Measurements from ENCODE around the gene GRPEL1. TPM values are rescaled to one million over a fixed set of nuclear protein-coding genes. Genes with fewer than 3 reads are reported as not detected.
A peak's percentile ranks its signal among the peaks of the same experiment; 100 is the strongest.

Gene GRPEL1
- total and polyA plus RNA-seq, 9 of the 15 experiments (the other 6 are each of a cell fraction or from before 2014, with no cell fraction given), result 43.4 to 192 (median 86.6) TPM

DNA sequence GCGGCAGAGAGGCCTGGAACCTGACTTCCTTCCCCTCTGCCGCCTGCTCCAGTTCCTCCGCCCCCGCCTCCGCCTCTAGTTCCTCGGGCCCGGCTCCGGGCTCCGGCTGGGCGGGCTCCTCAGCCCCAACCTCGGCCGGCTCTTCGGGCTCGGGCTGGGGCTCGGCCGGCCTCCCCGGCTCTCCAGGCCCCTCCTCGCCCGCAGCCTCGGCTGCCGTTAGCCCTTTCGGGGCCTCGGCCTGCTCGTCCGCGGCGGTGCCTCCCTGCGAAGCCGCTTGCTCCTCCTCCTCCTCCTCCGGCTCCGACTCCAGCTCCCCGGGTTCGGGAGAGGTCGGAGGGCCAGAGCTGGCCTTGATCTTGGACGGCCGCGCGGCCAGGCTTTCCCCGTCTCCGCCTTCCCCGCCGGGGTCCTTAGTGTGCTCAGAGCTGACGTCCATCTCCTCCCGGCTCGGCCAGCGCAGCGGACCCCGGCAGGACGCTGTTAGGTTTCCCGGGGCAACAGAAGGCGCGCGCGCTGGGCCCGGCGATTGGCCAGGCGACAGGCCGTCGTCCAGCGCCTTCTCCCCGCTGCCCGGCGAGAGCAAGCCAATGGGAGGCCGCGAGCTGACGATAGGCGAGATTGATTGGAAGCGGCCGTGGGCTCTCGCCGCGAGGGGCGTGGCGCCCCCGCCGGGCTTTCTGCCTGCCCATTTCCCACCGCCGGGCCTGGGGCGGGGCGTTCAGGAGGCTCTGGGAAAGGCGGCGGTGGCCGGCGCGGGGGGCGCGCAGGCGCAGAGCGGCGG lies 25.2 kb downstream of the GRPEL1 start (continued):
- TF ChIP-seq, protein P1, sequence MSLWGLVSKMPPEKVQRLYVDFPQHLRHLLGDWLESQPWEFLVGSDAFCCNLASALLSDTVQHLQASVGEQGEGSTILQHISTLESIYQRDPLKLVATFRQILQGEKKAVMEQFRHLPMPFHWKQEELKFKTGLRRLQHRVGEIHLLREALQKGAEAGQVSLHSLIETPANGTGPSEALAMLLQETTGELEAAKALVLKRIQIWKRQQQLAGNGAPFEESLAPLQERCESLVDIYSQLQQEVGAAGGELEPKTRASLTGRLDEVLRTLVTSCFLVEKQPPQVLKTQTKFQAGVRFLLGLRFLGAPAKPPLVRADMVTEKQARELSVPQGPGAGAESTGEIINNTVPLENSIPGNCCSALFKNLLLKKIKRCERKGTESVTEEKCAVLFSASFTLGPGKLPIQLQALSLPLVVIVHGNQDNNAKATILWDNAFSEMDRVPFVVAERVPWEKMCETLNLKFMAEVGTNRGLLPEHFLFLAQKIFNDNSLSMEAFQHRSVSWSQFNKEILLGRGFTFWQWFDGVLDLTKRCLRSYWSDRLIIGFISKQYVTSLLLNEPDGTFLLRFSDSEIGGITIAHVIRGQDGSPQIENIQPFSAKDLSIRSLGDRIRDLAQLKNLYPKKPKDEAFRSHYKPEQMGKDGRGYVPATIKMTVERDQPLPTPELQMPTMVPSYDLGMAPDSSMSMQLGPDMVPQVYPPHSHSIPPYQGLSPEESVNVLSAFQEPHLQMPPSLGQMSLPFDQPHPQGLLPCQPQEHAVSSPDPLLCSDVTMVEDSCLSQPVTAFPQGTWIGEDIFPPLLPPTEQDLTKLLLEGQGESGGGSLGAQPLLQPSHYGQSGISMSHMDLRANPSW (CRISPR knock-in tag; IDR thresholded peaks at IDR 0.05), result peak; percentile 75
- 0 out of 2 replicates have a peak, but pooled peaks have one; percentile 27 for TF ChIP-seq RFX5 (IDR thresholded peaks at IDR 0.05; ENCODE audit: low read depth, low read length)
- peak; percentile 54 for TF ChIP-seq ASH1L (IDR thresholded peaks at IDR 0.05; ENCODE audit: borderline replicate concordance, low read depth, partially characterized antibody)
- TF ChIP-seq JUND (IDR thresholded peaks at IDR 0.05; ENCODE audit: borderline replicate concordance, low read depth, low read length), result peak; percentile 26
- no peak for TF ChIP-seq JUND (tag; IDR thresholded peaks at IDR 0.05; ENCODE audit: borderline replicate concordance, low read depth, low read length)
- TF ChIP-seq, protein P2, sequence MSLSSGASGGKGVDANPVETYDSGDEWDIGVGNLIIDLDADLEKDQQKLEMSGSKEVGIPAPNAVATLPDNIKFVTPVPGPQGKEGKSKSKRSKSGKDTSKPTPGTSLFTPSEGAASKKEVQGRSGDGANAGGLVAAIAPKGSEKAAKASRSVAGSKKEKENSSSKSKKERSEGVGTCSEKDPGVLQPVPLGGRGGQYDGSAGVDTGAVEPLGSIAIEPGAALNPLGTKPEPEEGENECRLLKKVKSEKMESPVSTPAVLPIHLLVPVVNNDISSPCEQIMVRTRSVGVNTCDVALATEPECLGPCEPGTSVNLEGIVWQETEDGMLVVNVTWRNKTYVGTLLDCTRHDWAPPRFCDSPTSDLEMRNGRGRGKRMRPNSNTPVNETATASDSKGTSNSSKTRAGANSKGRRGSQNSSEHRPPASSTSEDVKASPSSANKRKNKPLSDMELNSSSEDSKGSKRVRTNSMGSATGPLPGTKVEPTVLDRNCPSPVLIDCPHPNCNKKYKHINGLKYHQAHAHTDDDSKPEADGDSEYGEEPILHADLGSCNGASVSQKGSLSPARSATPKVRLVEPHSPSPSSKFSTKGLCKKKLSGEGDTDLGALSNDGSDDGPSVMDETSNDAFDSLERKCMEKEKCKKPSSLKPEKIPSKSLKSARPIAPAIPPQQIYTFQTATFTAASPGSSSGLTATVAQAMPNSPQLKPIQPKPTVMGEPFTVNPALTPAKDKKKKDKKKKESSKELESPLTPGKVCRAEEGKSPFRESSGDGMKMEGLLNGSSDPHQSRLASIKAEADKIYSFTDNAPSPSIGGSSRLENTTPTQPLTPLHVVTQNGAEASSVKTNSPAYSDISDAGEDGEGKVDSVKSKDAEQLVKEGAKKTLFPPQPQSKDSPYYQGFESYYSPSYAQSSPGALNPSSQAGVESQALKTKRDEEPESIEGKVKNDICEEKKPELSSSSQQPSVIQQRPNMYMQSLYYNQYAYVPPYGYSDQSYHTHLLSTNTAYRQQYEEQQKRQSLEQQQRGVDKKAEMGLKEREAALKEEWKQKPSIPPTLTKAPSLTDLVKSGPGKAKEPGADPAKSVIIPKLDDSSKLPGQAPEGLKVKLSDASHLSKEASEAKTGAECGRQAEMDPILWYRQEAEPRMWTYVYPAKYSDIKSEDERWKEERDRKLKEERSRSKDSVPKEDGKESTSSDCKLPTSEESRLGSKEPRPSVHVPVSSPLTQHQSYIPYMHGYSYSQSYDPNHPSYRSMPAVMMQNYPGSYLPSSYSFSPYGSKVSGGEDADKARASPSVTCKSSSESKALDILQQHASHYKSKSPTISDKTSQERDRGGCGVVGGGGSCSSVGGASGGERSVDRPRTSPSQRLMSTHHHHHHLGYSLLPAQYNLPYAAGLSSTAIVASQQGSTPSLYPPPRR (CRISPR knock-in tag; IDR thresholded peaks at IDR 0.05; ENCODE audit: borderline replicate concordance), result 0 out of 2 replicates have a peak, but pooled peaks have one; percentile 59
- peak; percentile 35; the same call in 1 of the 2 replicates for TF ChIP-seq PHF8 (IDR thresholded peaks at IDR 0.05; ENCODE audit: borderline replicate concordance, low read length)
- TF ChIP-seq, protein P3, sequence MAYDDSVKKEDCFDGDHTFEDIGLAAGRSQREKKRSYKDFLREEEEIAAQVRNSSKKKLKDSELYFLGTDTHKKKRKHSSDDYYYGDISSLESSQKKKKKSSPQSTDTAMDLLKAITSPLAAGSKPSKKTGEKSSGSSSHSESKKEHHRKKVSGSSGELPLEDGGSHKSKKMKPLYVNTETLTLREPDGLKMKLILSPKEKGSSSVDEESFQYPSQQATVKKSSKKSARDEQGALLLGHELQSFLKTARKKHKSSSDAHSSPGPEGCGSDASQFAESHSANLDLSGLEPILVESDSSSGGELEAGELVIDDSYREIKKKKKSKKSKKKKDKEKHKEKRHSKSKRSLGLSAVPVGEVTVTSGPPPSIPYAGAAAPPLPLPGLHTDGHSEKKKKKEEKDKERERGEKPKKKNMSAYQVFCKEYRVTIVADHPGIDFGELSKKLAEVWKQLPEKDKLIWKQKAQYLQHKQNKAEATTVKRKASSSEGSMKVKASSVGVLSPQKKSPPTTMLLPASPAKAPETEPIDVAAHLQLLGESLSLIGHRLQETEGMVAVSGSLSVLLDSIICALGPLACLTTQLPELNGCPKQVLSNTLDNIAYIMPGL (CRISPR knock-in tag; IDR thresholded peaks at IDR 0.05), result peak; percentile 39; the same call in 1 of the 2 replicates
- TF ChIP-seq MTA3 (IDR thresholded peaks at IDR 0.05; ENCODE audit: borderline replicate concordance), result peak; percentile 50; the same call in 1 of the 2 replicates
- TF ChIP-seq ZNF282 (CRISPR knock-in tag; IDR thresholded peaks at IDR 0.05), result 0 out of 2 replicates have a peak, but pooled peaks have one; percentile 37
- TF ChIP-seq, protein P4, sequence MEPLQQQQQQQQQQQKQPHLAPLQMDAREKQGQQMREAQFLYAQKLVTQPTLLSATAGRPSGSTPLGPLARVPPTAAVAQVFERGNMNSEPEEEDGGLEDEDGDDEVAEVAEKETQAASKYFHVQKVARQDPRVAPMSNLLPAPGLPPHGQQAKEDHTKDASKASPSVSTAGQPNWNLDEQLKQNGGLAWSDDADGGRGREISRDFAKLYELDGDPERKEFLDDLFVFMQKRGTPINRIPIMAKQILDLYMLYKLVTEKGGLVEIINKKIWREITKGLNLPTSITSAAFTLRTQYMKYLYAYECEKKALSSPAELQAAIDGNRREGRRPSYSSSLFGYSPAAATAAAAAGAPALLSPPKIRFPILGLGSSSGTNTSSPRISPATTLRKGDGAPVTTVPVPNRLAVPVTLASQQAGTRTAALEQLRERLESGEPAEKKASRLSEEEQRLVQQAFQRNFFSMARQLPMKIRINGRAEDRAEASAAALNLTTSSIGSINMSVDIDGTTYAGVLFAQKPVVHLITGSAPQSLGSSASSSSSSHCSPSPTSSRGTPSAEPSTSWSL (CRISPR knock-in tag; IDR thresholded peaks at IDR 0.05; ENCODE audit: borderline replicate concordance), result 0 out of 2 replicates have a peak, but pooled peaks have one; percentile 7
- TF ChIP-seq FOS (IDR thresholded peaks at IDR 0.05; ENCODE audit: extremely low read depth, insufficient read length), result peak; percentile 87
- 0 out of 2 replicates have a peak, but pooled peaks have one; percentile 24 for TF ChIP-seq NR2C2 (CRISPR knock-in tag; IDR thresholded peaks at IDR 0.05)
- TF ChIP-seq NR2C2 (tag; IDR thresholded peaks at IDR 0.05), result no peak

Measured in K562 (cell line).